Measurements from ENCODE around the gene ZBTB44.
"Not testable (repeated sequence)": the region's sequence is repeated elsewhere in the genome, so short reads cannot be mapped to it uniquely, and the experiment has no call there.

ZBTB44 gene

GRCh38 chr11:130247319-130247718, 67.4 kb downstream of the ZBTB44 start:
- DNase-seq (ENCODE audit: low spot score) = no peak

GRCh38 chr11:130246738-130247137, 68.0 kb downstream of the ZBTB44 start:
- no peak for DNase-seq (ENCODE audit: low spot score)

GRCh38 chr11:130246270-130246669, 68.4 kb downstream of the ZBTB44 start:
- no peak for DNase-seq (ENCODE audit: low spot score)

DNA sequence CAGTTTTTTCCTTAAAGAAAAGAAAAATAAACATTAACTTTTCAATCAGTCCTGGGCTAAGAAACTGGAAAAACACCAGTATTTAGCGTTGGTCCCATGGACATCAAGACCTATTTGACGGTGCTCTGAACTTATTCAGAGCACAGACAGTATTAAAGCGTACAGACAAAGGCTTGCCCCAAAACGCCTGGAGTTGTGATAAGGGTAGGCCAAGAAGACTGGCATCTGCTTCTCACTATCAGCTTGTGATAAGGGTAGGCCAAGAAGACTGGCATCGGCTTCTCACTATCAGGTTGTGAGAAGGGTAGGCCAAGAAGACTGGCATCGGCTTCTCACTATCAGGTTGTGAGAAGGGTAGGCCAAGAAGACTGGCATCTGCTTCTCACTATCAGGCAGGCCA, 69.3 kb downstream of the ZBTB44 start:
- not testable (repeated sequence) for DNase-seq (ENCODE audit: low spot score)

DNA sequence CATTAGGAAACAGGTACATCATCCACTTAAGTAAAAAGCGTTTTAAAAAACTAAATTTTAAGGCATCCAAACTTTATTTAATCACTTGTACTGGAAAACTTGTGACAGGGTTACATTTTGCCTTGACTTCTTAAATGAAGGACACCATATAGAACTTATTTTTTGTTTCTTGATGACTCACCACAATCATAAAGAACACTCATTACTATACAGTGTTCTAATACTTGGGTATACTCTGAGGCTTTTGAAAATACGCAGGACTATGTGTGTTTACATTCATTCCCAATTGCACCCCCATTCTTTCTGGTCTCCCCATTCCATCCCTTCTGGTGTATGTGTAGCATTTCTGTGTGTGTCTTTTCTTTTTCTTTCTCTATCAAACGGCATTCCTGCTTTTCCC, 69.9 kb downstream of the ZBTB44 start:
- DNase-seq (ENCODE audit: low spot score) = no peak

DNA sequence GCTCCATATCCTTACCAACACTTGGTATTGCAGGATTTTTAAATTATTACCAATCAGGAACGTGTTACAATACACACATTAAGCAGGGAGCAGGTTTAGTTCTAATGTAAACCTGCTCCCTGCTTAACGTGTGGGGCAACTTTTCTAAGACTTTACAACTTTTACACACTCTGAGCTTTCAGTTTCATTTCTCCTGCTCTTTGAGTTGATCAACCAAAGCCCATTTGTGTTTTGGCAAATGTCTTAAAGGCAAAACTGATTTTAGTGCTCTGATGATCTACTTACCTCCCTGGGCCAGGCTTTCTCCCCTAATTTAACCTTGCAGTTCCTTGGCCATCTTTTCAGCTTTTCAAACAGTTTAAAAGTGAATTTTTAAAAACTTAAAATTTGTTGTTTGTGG, 70.9 kb downstream of the ZBTB44 start:
- DNase-seq (ENCODE audit: low spot score) = no peak

GRCh38 chr11:130241713-130242112, 73.0 kb downstream of the ZBTB44 start:
- DNase-seq (ENCODE audit: low spot score) = no peak

DNA sequence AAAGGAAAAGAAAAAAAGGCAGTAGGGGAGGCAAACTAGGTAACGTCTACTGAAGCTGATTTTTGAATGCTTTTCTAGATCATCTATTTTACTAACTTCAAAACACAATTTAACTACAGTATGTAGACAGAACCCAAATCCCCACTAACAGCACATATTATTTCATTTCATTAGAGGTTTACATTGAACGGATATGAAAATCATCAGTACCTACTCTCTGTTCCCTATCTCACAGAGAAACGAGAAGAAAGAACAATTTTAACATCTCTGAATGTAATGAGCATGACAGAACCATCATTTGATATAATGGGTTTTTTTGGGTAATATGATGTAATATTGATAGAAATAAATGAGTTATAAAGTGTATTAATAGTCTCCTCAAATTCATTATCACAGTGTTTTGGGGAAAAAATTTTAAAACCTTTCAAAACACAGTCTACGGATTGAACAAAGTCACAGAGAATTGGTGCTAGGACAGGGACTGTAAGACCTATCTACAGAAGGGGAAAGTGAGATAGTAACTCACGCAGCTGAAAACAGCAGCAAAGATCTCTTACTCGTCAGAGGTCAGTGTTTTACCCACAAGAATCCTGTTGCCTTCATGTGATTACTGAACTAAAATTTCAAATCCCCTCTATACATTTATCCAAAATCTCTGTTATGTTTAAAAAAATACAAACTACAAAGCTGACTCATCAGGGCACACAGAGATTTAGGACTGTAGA, 77.3 kb downstream of the ZBTB44 start:
- no peak for DNase-seq (ENCODE audit: low spot score)

DNA sequence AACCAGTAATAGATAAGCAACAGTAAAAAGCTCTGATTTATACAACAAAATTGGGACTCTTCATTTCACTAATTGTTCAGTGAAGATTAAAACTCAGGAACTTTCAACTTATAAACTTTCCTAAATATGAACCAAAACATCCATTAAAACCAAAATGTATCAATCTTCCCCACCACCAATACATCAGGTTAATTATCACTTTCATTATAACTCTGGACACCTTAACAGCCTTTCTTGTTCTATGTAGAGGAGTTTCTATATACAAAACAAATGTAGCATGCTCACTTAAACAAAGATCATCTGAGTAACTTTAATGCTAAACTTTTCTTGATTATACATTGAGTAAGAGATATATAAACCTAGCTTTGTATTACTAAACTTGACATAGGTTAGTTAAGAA, 80.4 kb downstream of the ZBTB44 start:
- no peak for DNase-seq (ENCODE audit: low spot score)

DNA sequence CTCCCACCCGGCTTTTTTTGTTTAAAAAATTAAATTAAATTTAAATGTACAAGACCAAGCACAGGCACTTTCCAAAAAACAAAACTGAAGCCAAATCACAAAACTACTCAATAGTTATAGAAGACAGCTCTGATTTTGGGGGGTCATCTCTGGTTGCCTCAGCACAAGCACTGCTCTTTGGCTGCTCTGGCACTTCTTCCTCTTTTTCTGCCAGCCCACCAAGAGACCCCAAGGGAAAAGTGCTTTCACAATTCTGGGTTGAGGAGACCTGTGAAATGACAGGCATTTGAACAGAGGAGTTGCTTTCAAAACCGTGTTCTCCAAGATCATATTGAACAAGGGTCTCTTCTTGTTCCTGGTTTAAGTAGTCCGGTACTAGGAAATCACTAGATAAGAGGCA, 80.8 kb downstream of the ZBTB44 start:
- not testable (repeated sequence) for DNase-seq (ENCODE audit: low spot score)

DNA sequence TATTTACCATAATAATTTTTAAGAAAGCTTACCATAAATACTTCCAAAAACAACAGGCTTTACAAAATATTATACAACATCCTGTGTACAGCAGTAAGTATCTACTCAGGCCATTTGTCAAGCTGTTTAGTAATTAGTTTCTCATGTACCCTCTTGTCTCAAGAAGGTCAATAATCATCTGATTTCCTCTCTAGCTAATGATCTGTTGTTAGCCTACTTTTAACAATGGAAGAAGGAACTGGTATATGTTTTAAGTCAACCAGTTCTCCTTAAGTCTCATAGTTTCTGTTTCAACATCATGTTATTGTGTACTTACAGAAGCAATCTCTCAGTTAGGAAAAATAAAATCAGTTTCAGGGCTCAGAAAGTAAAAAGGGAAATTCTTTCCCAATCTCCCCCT, 81.2 kb downstream of the ZBTB44 start:
- DNase-seq (ENCODE audit: low spot score) = not testable (repeated sequence)

GRCh38 chr11:130227373-130227772, 87.3 kb downstream of the ZBTB44 start:
- no peak for DNase-seq (ENCODE audit: low spot score)

- no peak for DNase-seq (ENCODE audit: low spot score)
Observed at GRCh38 chr11:130223291-130223971, 91.3 kb downstream of the ZBTB44 start.

GRCh38 chr11:130220311-130221035, 94.2 kb downstream of the ZBTB44 start:
- DNase-seq (ENCODE audit: low spot score) = no peak

- DNase-seq (ENCODE audit: low spot score) = no peak
Observed at GRCh38 chr11:130219148-130219547, 95.6 kb downstream of the ZBTB44 start.

GRCh38 chr11:130218501-130219070, 96.1 kb downstream of the ZBTB44 start:
- no peak for DNase-seq (ENCODE audit: low spot score)

GRCh38 chr11:130217133-130218031, 97.3 kb downstream of the ZBTB44 start:
- no peak for DNase-seq (ENCODE audit: low spot score)

- no peak for DNase-seq (ENCODE audit: low spot score)
Observed at GRCh38 chr11:130216591-130217132, 98.1 kb downstream of the ZBTB44 start.

DNA sequence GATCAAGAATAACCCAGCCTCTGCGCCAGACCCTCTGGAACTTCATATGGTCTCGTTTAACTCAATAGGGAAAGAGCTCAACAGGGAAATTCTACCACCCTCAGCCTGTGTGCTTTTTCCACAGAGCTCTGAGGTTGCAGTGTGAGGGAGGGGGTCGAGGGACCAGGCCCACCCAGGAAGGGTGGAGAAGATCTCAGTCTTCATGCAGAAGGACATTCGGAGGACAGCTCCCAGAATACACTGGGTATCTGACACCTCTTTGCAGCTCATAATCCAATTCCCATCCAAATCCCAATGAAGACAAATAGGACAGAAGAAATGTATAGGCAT, 98.5 kb downstream of the ZBTB44 start:
- DNase-seq (ENCODE audit: low spot score) = no peak

GRCh38 chr11:130215531-130216220, 99.0 kb downstream of the ZBTB44 start:
- no peak for DNase-seq (ENCODE audit: low spot score)
